Measurements from ENCODE around the gene OXSM. TPM values are rescaled to one million over a fixed set of nuclear protein-coding genes. Genes with fewer than 3 reads are reported as not detected.

Gene OXSM
- total RNA-seq, 2 experiments from 2014 or later = 18.8 to 20.9 TPM

DNA sequence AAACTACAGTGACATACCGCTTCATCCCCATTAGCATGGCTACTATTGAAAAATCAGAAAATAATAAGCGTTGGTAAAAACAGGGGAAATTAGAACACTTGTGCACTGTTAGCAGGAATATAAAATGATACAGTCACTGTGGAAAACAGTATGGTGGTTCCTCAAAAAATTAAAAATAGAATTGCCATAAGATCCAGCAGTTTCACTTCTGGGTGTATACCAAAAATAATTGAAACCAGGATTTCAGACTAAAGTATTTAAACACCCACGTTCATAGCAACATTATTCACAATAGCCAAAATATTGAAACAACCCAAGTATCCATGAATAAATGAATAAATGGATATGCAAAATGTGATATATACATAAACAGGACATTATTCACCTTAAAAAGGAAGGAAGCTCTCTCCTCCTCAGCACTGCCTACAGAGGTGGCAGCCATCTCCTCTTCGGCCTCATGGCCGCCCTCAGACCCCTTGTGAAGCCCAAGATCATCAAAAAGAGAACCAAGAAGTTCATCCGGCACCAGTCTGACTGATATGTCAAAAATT lies 40.8 kb upstream of the OXSM start:
- no peak overlapping the region for H3K27ac Mint-ChIP-seq
- peaks cover 67% of the 10 kb centered on the region for H3K36me3 Mint-ChIP-seq (ENCODE audit: low read depth)
- CTCF ChIA-PET = no interaction called here
- POLR2A ChIA-PET = no interaction called here
- TF ChIP-seq, protein P1, sequence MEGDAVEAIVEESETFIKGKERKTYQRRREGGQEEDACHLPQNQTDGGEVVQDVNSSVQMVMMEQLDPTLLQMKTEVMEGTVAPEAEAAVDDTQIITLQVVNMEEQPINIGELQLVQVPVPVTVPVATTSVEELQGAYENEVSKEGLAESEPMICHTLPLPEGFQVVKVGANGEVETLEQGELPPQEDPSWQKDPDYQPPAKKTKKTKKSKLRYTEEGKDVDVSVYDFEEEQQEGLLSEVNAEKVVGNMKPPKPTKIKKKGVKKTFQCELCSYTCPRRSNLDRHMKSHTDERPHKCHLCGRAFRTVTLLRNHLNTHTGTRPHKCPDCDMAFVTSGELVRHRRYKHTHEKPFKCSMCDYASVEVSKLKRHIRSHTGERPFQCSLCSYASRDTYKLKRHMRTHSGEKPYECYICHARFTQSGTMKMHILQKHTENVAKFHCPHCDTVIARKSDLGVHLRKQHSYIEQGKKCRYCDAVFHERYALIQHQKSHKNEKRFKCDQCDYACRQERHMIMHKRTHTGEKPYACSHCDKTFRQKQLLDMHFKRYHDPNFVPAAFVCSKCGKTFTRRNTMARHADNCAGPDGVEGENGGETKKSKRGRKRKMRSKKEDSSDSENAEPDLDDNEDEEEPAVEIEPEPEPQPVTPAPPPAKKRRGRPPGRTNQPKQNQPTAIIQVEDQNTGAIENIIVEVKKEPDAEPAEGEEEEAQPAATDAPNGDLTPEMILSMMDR (IDR thresholded peaks at IDR 0.05) = no peak
- intact Hi-C loops (cut with micrococcal nuclease) = no loop called here
- DNase-seq (no peak), ATAC-seq (no peak)
- no peaks in the 10 kb centered on the region for H3K27me3 Mint-ChIP-seq
- peaks cover 3% of the 10 kb centered on the region for H3K4me1 Mint-ChIP-seq (ENCODE audit: low read depth)
- H3K4me3 Mint-ChIP-seq = no peak overlapping the region
- peaks cover 1% of the 10 kb centered on the region for H3K9me3 Mint-ChIP-seq

DNA sequence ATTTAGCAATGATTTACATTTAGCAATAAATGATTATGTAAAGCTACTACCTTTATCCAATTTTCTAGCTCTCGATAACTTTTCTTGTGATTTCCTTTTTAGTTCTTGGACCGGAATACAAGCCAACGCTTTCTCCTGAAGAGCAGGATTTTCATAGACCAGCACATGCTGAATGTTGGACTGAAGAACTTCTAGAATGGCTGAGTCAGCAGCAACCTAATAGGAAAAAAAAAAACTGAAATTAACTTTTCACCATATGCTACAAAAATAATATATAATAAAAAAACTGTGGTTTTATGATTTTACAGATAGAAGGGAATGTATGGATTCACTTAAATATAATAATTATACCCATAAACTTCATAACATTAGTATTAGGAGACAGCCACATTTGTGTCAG lies 38.8 kb upstream of the OXSM start:
- H3K9me3 Mint-ChIP-seq = no peaks in the 10 kb centered on the region
- TF ChIP-seq, protein P1 (IDR thresholded peaks at IDR 0.05) = no peak
- H3K4me1 Mint-ChIP-seq (ENCODE audit: low read depth) = peaks cover 3% of the 10 kb centered on the region
- CTCF ChIA-PET = interaction anchor here (1.4 kb wide), 1 partner anchor 175 kb away, joined by 3 read pairs; no protein-coding TSS in a partner anchor
- peaks cover 58% of the 10 kb centered on the region for H3K36me3 Mint-ChIP-seq (ENCODE audit: low read depth)
- no peaks in the 10 kb centered on the region for H3K27me3 Mint-ChIP-seq
- DNase-seq = no peak
- intact Hi-C loops (cut with micrococcal nuclease) = no loop called here
- POLR2A ChIA-PET = no interaction called here
- no peak overlapping the region for H3K4me3 Mint-ChIP-seq
- ATAC-seq = no peak
- H3K27ac Mint-ChIP-seq = no peak overlapping the region

DNA sequence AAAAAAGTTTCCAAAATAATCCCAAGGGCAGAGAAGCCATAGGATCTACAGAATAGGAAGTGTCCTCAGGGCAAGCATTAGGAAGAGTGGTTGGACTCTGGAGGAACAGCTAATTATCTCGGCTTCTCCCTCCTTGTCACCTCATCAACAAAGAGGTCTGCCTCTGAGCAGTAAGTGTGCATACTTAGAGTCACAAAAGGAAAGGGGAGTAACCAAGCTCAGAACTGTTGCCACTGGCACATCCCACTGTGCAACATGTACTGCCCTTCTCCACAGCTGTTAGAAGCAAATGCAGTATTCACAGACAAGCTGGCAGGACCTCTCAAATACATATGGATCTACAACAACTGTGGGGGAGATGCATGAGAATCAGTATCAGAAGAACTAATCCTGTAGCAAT lies 38.2 kb upstream of the OXSM start:
- DNase-seq = no peak
- Mint-ChIP-seq H3K9me3 (no peaks in the 10 kb centered on the region), H3K27ac (no peak overlapping the region), H3K4me1 (ENCODE audit: low read depth) (peaks cover 7% of the 10 kb centered on the region), H3K27me3 (no peaks in the 10 kb centered on the region), H3K4me3 (no peak overlapping the region), H3K36me3 (ENCODE audit: low read depth) (peaks cover 60% of the 10 kb centered on the region)
- POLR2A ChIA-PET = interaction anchor here (0.8 kb wide), 1 partner anchor 14 kb away, joined by 3 read pairs; no protein-coding TSS in a partner anchor
- TF ChIP-seq, protein P1 (IDR thresholded peaks at IDR 0.05) = no peak
- CTCF ChIA-PET = interaction anchor here (1.4 kb wide), 1 partner anchor 175 kb away, joined by 3 read pairs; no protein-coding TSS in a partner anchor
- intact Hi-C loops (cut with micrococcal nuclease) = no loop called here
- no peak for ATAC-seq

DNA sequence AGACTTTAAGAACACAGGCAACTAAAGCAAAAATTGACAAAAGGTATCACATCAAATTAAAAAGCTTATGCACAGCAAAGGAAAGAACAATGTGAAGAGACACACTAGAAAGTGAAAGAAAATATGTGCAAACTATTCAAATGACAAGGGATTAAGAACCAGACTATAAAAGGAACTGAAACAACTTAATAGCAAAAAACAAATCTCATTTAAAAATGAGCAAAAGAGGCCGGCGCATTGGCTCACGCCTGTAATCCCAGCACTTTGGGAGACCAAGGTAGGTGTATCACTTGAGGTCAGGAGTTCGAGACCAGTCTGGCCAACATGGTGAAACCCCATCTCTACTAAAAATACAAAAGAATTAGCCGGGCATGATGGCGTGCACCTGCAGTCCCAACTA lies 21.0 kb upstream of the OXSM start:
- Mint-ChIP-seq H3K4me1 (ENCODE audit: low read depth) (peaks cover 30% of the 10 kb centered on the region), H3K27ac (peak overlapping the region; percentile 60), H3K36me3 (ENCODE audit: low read depth) (peaks cover 70% of the 10 kb centered on the region), H3K27me3 (no peaks in the 10 kb centered on the region), H3K9me3 (peaks cover 13% of the 10 kb centered on the region), H3K4me3 (no peak overlapping the region)
- ATAC-seq (no peak), DNase-seq (no peak)
- ChIA-PET CTCF (no interaction called here), POLR2A (interaction anchor here (0.8 kb wide), 1 partner anchor 11 kb away, joined by 3 read pairs; no protein-coding TSS in a partner anchor)
- TF ChIP-seq, protein P1 (IDR thresholded peaks at IDR 0.05) = no peak
- intact Hi-C loops (cut with micrococcal nuclease) = no loop called here

DNA sequence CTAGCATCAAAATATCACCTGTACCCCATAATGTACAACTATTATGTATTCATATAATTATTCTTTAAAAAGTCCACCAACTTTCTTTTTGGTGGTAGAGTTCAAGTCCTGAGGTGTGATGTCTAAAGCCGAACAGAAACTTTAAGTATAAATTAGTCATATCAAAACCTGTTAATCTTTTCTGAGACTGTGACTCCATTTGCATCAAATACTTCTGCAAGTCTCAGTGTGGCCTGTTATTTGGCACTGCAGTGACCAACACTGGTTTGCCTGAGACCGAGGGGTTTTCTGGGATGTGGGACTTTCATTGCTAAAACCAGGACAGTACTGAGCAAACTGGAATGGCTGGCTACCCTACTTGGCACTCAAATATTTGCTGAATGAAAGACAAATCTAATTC lies 14.0 kb upstream of the OXSM start:
- H3K36me3 Mint-ChIP-seq (ENCODE audit: low read depth) = peaks cover 76% of the 10 kb centered on the region
- intact Hi-C loops (cut with micrococcal nuclease) = no loop called here
- H3K27me3 Mint-ChIP-seq = no peaks in the 10 kb centered on the region
- peak; percentile 42 for ATAC-seq
- peaks cover 9% of the 10 kb centered on the region for H3K9me3 Mint-ChIP-seq
- H3K4me3 Mint-ChIP-seq = no peak overlapping the region
- H3K4me1 Mint-ChIP-seq (ENCODE audit: low read depth) = peaks cover 54% of the 10 kb centered on the region
- CTCF ChIA-PET = interaction anchor here (1.0 kb wide), 1 partner anchor 128 kb away, joined by 3 read pairs; no protein-coding TSS in a partner anchor
- POLR2A ChIA-PET = no interaction called here
- H3K27ac Mint-ChIP-seq = no peak overlapping the region
- no peak for DNase-seq
- TF ChIP-seq, protein P1 (IDR thresholded peaks at IDR 0.05) = no peak

Measured in activated CD8-positive, alpha-beta T cell treated with anti-CD3 and anti-CD28 coated beads for 36 hours (primary cell).